Fibroblast of lung (primary cell): Measurements from ENCODE around the gene TMEM127. TPM values are rescaled to one million over a fixed set of nuclear protein-coding genes. Genes with fewer than 3 reads are reported as not detected.
A peak's percentile ranks its signal among the peaks of the same experiment; 100 is the strongest.
"Not testable (repeated sequence)": the region's sequence is repeated elsewhere in the genome, so short reads cannot be mapped to it uniquely, and the experiment has no call there.

Experiments
- DNase-seq, 2 donors: peaks; one replicate each; pipeline versions ENCODE4 v3.0.0 to v3.0.0-alpha.2; 2010; ENCODE audit warnings: low read depth in 2 of 2
- H2AFZ ChIP-seq: 2 replicates; pipeline ENCODE4 v1.5.1; 2012; ENCODE audit warnings: low read length, control low read depth, inconsistent platforms
- H3K27ac ChIP-seq: 2 replicates; pipeline ENCODE4 v1.5.1; 2011; ENCODE audit warnings: low read length, control low read depth; ENCODE audit not compliant: insufficient read depth
- H3K27me3 ChIP-seq: 2 replicates; pipeline ENCODE4 v1.5.1; 2011; ENCODE audit warnings: mild to moderate bottlenecking, low read length; ENCODE audit not compliant: control insufficient read depth, insufficient read depth
- H3K36me3 ChIP-seq: 2 replicates; pipeline ENCODE4 v1.5.1; 2011; ENCODE audit warnings: low read length; ENCODE audit not compliant: control insufficient read depth, insufficient read depth
- H3K4me1 ChIP-seq: 2 replicates; pipeline ENCODE4 v1.5.1; 2011; ENCODE audit warnings: low read length; ENCODE audit not compliant: control insufficient read depth, insufficient read depth; ENCODE audit errors: extremely low read depth
- H3K4me2 ChIP-seq: 2 replicates; pipeline ENCODE4 v1.5.1; 2011; ENCODE audit warnings: low read length, control low read depth; ENCODE audit not compliant: insufficient read depth; ENCODE audit errors: extremely low read depth
- H3K4me3 ChIP-seq, 4 experiments: fragments of 200-600 bp in 1 of 4; sonication (generic) in 1 of 4; replicated peaks in 1 of 4; 2 replicates each; pipeline ENCODE4 v1.5.1; 2011 to 2016; ENCODE audit warnings: low read length in 4 of 4, low read depth in 3 of 4, mild to moderate bottlenecking in 3 of 4, control low read depth in 2 of 4, inconsistent platforms in 1 of 4, mixed read lengths in 1 of 4; ENCODE audit not compliant: insufficient read depth in 1 of 4; ENCODE audit errors: control extremely low read depth in 1 of 4
- H3K79me2 ChIP-seq: 2 replicates; pipeline ENCODE4 v1.5.1; 2012; ENCODE audit warnings: mild to moderate bottlenecking, low read length, inconsistent platforms; ENCODE audit not compliant: control insufficient read depth, insufficient read depth
- H3K9ac ChIP-seq: 2 replicates; pipeline ENCODE4 v1.5.1; 2011; ENCODE audit warnings: mild to moderate bottlenecking, low read length, control low read depth; ENCODE audit not compliant: insufficient read depth
- H3K9me3 ChIP-seq: 2 replicates; pipeline ENCODE4 v1.5.1; 2012; ENCODE audit warnings: low read depth, low read length; ENCODE audit not compliant: control insufficient read depth, insufficient read depth
- H4K20me1 ChIP-seq: 2 replicates; pipeline ENCODE4 v1.5.1; 2011; ENCODE audit warnings: low read length; ENCODE audit not compliant: control insufficient read depth, insufficient read depth; ENCODE audit errors: extremely low read depth
- EZH2 ChIP-seq: IDR thresholded peaks from 2 replicates; pipeline ENCODE4 v1.5.1; 2012; ENCODE audit warnings: low read length, control low read depth, mild to moderate bottlenecking; ENCODE audit errors: missing control alignments
- polyA plus RNA-seq, 2 donors: library from polyadenylated mRNA; depleted of rRNA in 1 of 2; stranded (reverse) in 1 of 2; unstranded in 1 of 2; fragments of >200 nt; gene quantifications; 2 replicates each; pipeline ENCODE4 v1.2.1, GENCODE V29; 2011 to 2012; ENCODE audit warnings: missing spikeins in 1 of 2
- total RNA-seq: library from RNA; depleted of rRNA; stranded (reverse); fragments of >200 nt; gene quantifications from 2 replicates; pipeline ENCODE4 v1.2.1, GENCODE V29; 2014
- TF ChIP-seq, protein P1 (sequence below), 2 donors: IDR thresholded peaks in 1 of 2; conservative IDR thresholded peaks in 1 of 2; 1 replicate in 1 of 2; 2 replicates in 1 of 2; pipeline ENCODE4 v1.5.1; 2011 to 2012; ENCODE audit warnings: low read length in 2 of 2, control low read depth in 1 of 2, inconsistent platforms in 1 of 2, low read depth in 1 of 2, mild to moderate bottlenecking in 1 of 2

The TMEM127 gene
- total and polyA plus RNA-seq, 2 donors (not counting 1 experiment from before 2014, with no cell fraction given), result 20.8 to 48.0 TPM

GRCh38 chr2:96260387-96261260 lies 5.2 kb downstream of the TMEM127 start:
- H2AFZ ChIP-seq, result no peak overlapping the region
- H3K9ac ChIP-seq, result no peak overlapping the region
- H3K36me3 ChIP-seq, result no peaks in the 10 kb centered on the region
- H3K27me3 ChIP-seq, result no peaks in the 10 kb centered on the region
- H3K79me2 ChIP-seq, result peaks cover 55% of the 10 kb centered on the region
- DNase-seq, result peak; percentile 87 to 92
- peaks cover 32% of the 10 kb centered on the region for H3K4me1 ChIP-seq
- no peaks in the 10 kb centered on the region for H3K9me3 ChIP-seq
- TF ChIP-seq, protein P1, sequence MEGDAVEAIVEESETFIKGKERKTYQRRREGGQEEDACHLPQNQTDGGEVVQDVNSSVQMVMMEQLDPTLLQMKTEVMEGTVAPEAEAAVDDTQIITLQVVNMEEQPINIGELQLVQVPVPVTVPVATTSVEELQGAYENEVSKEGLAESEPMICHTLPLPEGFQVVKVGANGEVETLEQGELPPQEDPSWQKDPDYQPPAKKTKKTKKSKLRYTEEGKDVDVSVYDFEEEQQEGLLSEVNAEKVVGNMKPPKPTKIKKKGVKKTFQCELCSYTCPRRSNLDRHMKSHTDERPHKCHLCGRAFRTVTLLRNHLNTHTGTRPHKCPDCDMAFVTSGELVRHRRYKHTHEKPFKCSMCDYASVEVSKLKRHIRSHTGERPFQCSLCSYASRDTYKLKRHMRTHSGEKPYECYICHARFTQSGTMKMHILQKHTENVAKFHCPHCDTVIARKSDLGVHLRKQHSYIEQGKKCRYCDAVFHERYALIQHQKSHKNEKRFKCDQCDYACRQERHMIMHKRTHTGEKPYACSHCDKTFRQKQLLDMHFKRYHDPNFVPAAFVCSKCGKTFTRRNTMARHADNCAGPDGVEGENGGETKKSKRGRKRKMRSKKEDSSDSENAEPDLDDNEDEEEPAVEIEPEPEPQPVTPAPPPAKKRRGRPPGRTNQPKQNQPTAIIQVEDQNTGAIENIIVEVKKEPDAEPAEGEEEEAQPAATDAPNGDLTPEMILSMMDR (conservative IDR thresholded peaks at IDR 0.05 in 1 of 2, IDR thresholded peaks at IDR 0.05 in 1 of 2; ENCODE audit: low read depth in 1 of 2, low read length in 2 of 2), result peak; percentile 26 to 48
- no peak for TF ChIP-seq EZH2
- peak overlapping the region; percentile 22 for H3K27ac ChIP-seq
- H3K4me3 ChIP-seq, result peak overlapping the region in 1 of 4 experiments; percentile 11
- H3K4me2 ChIP-seq, result peak overlapping the region; percentile 34
- H4K20me1 ChIP-seq, result no peaks in the 10 kb centered on the region

DNA sequence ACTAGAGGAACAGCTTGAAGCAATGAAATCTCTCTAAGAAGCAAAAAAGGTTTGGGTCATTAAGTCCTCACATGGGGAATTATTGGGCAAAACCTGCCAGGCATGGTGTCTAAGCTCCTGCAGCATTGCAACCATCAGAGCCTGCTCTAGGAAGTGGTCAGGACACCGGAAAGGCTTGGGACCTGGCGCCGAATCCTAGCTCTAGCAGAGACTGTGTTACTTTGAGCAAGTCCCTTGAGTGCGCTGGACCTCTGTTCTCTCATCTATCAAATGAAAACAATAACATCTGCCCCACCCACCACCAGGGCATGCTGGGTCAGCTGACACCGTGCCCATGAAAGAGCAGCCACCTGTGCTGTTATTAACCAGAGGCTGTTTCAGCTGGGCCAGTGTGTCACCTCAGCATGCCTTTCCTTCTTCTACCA lies 6.3 kb downstream of the TMEM127 start:
- Histone ChIP-seq H2AFZ (no peak overlapping the region), H3K4me2 (no peak overlapping the region), H3K27ac (no peak overlapping the region), H3K9ac (no peak overlapping the region), H3K4me1 (peaks cover 32% of the 10 kb centered on the region), H3K79me2 (peaks cover 46% of the 10 kb centered on the region), H3K9me3 (no peaks in the 10 kb centered on the region), H3K27me3 (no peaks in the 10 kb centered on the region), H3K36me3 (peaks cover 8% of the 10 kb centered on the region), H4K20me1 (no peaks in the 10 kb centered on the region), H3K4me3 (no peak overlapping the region)
- no peak for DNase-seq
- TF ChIP-seq, protein P1 (conservative IDR thresholded peaks at IDR 0.05 in 1 of 2, IDR thresholded peaks at IDR 0.05 in 1 of 2; ENCODE audit: low read depth in 1 of 2, low read length in 2 of 2), result no peak
- no peak for TF ChIP-seq EZH2

DNA sequence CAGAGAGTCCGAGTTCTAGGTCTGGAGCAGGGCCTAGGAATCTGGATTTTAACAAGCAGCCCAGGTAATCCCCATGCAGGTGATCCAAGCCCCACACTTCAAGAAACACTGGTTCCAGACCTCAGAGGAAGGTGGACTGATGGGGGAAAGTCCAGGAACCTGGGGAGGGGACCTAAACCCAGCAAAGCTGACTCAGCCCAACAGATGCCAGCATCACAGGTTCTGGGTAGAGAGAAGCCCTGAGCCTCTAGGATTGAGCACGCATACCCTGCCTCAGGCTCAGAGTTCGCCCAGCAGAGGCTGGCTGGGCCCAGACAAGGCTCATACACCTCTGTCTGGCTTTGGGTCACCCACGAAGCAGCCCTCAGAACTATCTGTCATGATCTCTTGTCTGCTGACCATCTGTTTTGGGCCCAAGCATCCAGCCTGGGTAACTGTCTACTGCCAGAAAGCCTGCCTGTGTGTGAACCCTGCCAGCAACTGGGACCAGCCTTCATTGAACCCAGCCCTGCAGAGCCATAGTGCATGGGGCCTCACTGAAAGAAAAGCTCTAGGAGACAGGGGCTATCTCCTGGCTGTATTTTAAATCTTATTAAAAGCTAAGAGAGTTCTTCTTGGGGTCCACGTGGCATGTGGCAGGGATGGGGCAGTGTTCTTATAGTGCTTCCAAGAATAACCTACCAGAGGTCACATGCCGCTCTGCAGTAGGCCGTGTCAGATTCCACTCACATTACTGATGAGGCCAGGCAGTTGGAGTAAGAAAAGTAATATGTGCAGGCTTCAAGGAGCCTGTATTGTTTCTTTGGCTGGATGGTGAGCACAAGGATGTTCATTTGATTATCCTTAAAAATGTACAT lies 7.4 kb downstream of the TMEM127 start:
- H3K4me3 ChIP-seq, result no peak overlapping the region
- H3K4me2 ChIP-seq, result no peak overlapping the region

DNA sequence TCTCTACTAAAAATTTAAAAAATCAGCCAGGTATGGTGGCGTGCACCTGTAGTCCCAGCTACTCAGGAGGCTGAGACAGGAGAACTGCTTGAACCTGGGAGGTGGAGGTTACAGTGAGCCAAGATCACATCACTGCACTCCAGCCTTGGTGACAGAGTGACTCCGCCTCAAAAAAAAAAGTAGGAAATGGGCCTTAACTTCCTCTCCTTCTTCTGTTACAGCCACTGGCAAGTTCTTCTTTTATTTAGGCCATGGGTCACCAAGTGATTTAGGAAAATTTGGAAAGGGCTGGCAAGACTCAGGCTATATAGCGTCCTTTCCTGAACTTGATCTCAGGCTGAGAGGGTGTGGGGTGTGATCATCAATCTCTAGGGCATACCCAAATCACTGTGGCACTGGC lies 8.1 kb downstream of the TMEM127 start:
- H3K4me1 ChIP-seq, result peaks cover 23% of the 10 kb centered on the region
- not testable (repeated sequence) for H3K4me3 ChIP-seq, H3K27me3 ChIP-seq, H3K4me2 ChIP-seq, H4K20me1 ChIP-seq, H3K9me3 ChIP-seq, H3K9ac ChIP-seq, H3K27ac ChIP-seq, DNase-seq, H2AFZ ChIP-seq
- H3K36me3 ChIP-seq, result peaks cover 15% of the 10 kb centered on the region
- peaks cover 32% of the 10 kb centered on the region for H3K79me2 ChIP-seq

More for the DNA sequence above, 7.4 kb downstream of the TMEM127 start:
- Histone ChIP-seq H3K27ac (no peak overlapping the region), H3K9ac (no peak overlapping the region), H3K79me2 (peaks cover 35% of the 10 kb centered on the region), H3K4me1 (peaks cover 23% of the 10 kb centered on the region), H2AFZ (no peak overlapping the region), H4K20me1 (no peaks in the 10 kb centered on the region), H3K27me3 (no peaks in the 10 kb centered on the region), H3K9me3 (no peaks in the 10 kb centered on the region), H3K36me3 (peaks cover 11% of the 10 kb centered on the region)
- TF ChIP-seq, protein P1 (conservative IDR thresholded peaks at IDR 0.05 in 1 of 2, IDR thresholded peaks at IDR 0.05 in 1 of 2; ENCODE audit: low read depth in 1 of 2, low read length in 2 of 2), result no peak
- TF ChIP-seq EZH2, result no peak
- peak in 1 of 2 donors; percentile 29 for DNase-seq
